Osteoblast (primary cell): ENCODE results near the gene SLC2A9. TPM values are rescaled to one million over a fixed set of nuclear protein-coding genes. Genes with fewer than 3 reads are reported as not detected.

Experiments
- DNase-seq: peaks from one replicate; pipeline ENCODE4 v3.0.0; 2011; ENCODE audit warnings: low spot score, mixed read lengths; ENCODE audit not compliant: insufficient read length; ENCODE audit errors: missing footprints
- H2AFZ ChIP-seq: 2 replicates; pipeline ENCODE4 v1.6.0; 2011; ENCODE audit warnings: mild to moderate bottlenecking, low read length
- H3K27ac ChIP-seq: 2 replicates; pipeline ENCODE4 v1.5.1; 2011; ENCODE audit warnings: mild to moderate bottlenecking, low read depth, low read length, moderate library complexity
- H3K27me3 ChIP-seq: 2 replicates; pipeline ENCODE4 v1.6.0; 2012; ENCODE audit warnings: mild to moderate bottlenecking, control low read depth, inconsistent platforms, low read length, moderate library complexity; ENCODE audit not compliant: insufficient read depth
- H3K36me3 ChIP-seq: 2 replicates; pipeline ENCODE4 v1.5.1; 2011; ENCODE audit warnings: mild to moderate bottlenecking, low read length, control low read depth, moderate library complexity; ENCODE audit not compliant: insufficient read depth
- H3K4me1 ChIP-seq: 2 replicates; pipeline ENCODE4 v1.5.1; 2011; ENCODE audit warnings: mild to moderate bottlenecking, low read length, control low read depth, moderate library complexity; ENCODE audit not compliant: insufficient read depth
- H3K4me2 ChIP-seq: 2 replicates; pipeline ENCODE4 v1.6.0; 2011; ENCODE audit warnings: mild to moderate bottlenecking, low read length; ENCODE audit not compliant: insufficient read depth
- H3K4me3 ChIP-seq: fragments of 200-600 bp; sonication (generic); 3 replicates; pipeline ENCODE4 v1.5.1; 2012; ENCODE audit warnings: mild to moderate bottlenecking, low read length, inconsistent platforms; ENCODE audit not compliant: insufficient read depth
- H3K79me2 ChIP-seq: 2 replicates; pipeline ENCODE4 v1.6.0; 2012; ENCODE audit warnings: mild to moderate bottlenecking, low read length, control low read depth, inconsistent platforms; ENCODE audit not compliant: insufficient read depth
- H3K9me3 ChIP-seq: 2 replicates; pipeline ENCODE4 v1.5.1; 2011; ENCODE audit warnings: low read depth, low read length, control low read depth
- H4K20me1 ChIP-seq: 2 replicates; pipeline ENCODE4 v1.6.0; 2012; ENCODE audit warnings: mild to moderate bottlenecking, low read length, control low read depth; ENCODE audit not compliant: insufficient read depth
- total RNA-seq: library from RNA; depleted of rRNA; stranded (reverse); fragments of >200 nt; gene quantifications from 2 replicates; pipeline ENCODE4 v1.2.3, GENCODE V29; 2012
- TF ChIP-seq, protein P1 (sequence below): IDR thresholded peaks from 2 replicates; pipeline ENCODE4 v1.5.1; 2011; ENCODE audit warnings: mild to moderate bottlenecking, low read depth, low read length, moderate library complexity; ENCODE audit errors: extremely low read depth

Gene SLC2A9
- total RNA-seq, 1 donor = 2.5 TPM

DNA sequence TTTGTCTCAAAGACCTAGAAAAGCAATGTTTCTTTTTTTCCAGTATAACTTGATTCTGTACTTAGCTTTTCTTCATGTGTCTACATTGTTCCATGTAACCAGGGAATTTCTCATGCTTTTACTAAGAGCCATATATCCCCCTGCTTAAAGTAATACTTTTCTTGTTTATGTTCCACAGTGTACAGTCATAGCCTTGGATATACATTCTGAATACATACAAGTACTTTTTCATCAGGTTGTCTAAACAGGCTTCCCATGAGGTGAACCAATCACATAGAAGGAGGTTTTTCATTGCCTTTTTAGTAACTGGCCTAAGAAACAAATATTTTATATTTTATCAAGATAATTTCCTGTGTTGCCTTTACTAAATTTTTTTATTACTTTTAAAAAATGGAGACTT, 52.8 kb downstream of the SLC2A9 start:
- Histone ChIP-seq H3K27me3 (no peaks in the 10 kb centered on the region), H3K4me3 (no peak overlapping the region), H2AFZ (no peak overlapping the region), H3K79me2 (no peaks in the 10 kb centered on the region), H4K20me1 (no peaks in the 10 kb centered on the region), H3K4me1 (no peaks in the 10 kb centered on the region), H3K36me3 (no peaks in the 10 kb centered on the region), H3K9me3 (no peaks in the 10 kb centered on the region), H3K4me2 (no peak overlapping the region), H3K27ac (no peak overlapping the region)
- DNase-seq = no peak
- TF ChIP-seq, protein P1, sequence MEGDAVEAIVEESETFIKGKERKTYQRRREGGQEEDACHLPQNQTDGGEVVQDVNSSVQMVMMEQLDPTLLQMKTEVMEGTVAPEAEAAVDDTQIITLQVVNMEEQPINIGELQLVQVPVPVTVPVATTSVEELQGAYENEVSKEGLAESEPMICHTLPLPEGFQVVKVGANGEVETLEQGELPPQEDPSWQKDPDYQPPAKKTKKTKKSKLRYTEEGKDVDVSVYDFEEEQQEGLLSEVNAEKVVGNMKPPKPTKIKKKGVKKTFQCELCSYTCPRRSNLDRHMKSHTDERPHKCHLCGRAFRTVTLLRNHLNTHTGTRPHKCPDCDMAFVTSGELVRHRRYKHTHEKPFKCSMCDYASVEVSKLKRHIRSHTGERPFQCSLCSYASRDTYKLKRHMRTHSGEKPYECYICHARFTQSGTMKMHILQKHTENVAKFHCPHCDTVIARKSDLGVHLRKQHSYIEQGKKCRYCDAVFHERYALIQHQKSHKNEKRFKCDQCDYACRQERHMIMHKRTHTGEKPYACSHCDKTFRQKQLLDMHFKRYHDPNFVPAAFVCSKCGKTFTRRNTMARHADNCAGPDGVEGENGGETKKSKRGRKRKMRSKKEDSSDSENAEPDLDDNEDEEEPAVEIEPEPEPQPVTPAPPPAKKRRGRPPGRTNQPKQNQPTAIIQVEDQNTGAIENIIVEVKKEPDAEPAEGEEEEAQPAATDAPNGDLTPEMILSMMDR = no peak

DNA sequence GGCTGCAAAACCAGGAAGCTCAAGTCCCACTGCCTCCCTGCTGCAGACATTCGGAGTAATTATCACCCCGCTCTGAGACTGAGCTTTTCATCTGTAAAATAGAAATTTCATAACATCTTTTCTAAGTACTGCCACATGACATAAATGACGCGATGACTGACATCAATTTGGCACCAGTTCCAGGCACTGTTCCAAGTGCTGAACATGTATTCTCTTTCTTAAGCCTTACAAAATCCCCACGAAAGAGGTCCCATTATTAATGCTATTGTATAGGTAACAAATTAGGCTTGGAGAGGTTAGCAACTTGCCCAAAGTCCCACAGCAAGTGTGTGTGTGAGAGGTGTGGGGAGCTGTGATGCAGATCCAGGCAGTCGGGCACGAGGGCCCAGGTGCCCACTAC, 56.4 kb downstream of the SLC2A9 start:
- Histone ChIP-seq H2AFZ (no peak overlapping the region), H3K4me1 (no peaks in the 10 kb centered on the region), H4K20me1 (no peaks in the 10 kb centered on the region), H3K27ac (no peak overlapping the region), H3K4me2 (no peak overlapping the region), H3K9me3 (no peaks in the 10 kb centered on the region), H3K79me2 (no peaks in the 10 kb centered on the region), H3K27me3 (no peaks in the 10 kb centered on the region), H3K4me3 (no peak overlapping the region), H3K36me3 (no peaks in the 10 kb centered on the region)
- no peak for DNase-seq
- TF ChIP-seq, protein P1 = no peak

- Histone ChIP-seq H3K27ac (no peak overlapping the region), H3K4me3 (no peak overlapping the region), H2AFZ (no peak overlapping the region), H3K79me2 (no peaks in the 10 kb centered on the region), H3K36me3 (no peaks in the 10 kb centered on the region), H4K20me1 (no peaks in the 10 kb centered on the region), H3K4me2 (no peak overlapping the region), H3K9me3 (no peaks in the 10 kb centered on the region), H3K4me1 (no peaks in the 10 kb centered on the region), H3K27me3 (no peaks in the 10 kb centered on the region)
- DNase-seq = no peak
- TF ChIP-seq, protein P1 = no peak
Measured at GRCh38 chr4:9963328-9963727, 58.0 kb downstream of the SLC2A9 start.

DNA sequence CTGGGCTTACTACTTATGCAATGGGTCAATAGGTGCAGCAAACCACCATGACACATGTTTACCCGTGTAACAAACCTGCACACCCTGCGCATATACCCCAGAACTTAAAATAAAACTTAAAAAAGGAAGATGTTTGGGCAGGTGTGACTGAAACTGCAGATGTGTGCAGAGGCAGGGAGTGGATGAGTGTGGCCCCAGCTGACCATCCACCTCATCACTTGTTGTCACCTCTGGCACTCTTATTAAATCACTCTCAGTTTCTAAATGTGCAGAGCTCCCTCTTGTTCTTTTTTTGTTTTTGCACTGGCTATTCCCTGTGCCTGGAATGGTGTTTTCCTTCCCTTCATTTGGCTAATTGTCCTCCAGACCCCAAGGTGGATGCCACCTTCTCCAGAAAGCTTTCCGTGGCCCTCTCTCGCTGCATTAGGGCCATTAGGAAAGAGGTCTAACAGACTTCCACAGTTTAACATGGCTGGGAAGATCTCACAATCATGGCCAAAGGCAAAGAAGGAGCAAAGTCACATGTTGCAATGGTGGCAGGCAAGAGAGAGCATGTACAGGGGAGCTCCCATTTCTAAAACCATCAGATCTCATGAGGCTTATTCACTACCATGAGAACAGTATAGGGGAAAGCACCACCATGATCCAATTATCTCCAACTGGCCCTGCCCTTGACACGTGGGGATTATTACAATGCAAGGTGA, 58.5 kb downstream of the SLC2A9 start:
- no peaks in the 10 kb centered on the region for H3K9me3 ChIP-seq
- H3K79me2 ChIP-seq = no peaks in the 10 kb centered on the region
- no peak for DNase-seq
- TF ChIP-seq, protein P1 = no peak
- no peak overlapping the region for H2AFZ ChIP-seq
- no peaks in the 10 kb centered on the region for H4K20me1 ChIP-seq
- H3K4me2 ChIP-seq = no peak overlapping the region
- H3K27ac ChIP-seq = no peak overlapping the region
- no peak overlapping the region for H3K4me3 ChIP-seq
- H3K36me3 ChIP-seq = no peaks in the 10 kb centered on the region
- H3K4me1 ChIP-seq = no peaks in the 10 kb centered on the region
- H3K27me3 ChIP-seq = no peaks in the 10 kb centered on the region
